HEK293 (cell line): ENCODE data around the gene PCDHB4.
A peak's percentile ranks its signal among the peaks of the same experiment; 100 is the strongest.

Source experiments
- CTCF ChIA-PET: fragments of 350-600 bp; formaldehyde crosslinking; extraction: SDS; loops from one replicate; lab custom pipeline; 2021; ENCODE audit warnings: antibody characterized with exemption; lab: Yijun Ruan, JAX
- POLR2A ChIA-PET: fragments of 300-600 bp; formaldehyde crosslinking; extraction: SDS; loops from one replicate; lab custom pipeline; 2020; ENCODE audit warnings: antibody characterized with exemption, inconsistent platforms; lab: Yijun Ruan, JAX
- H3K27ac ChIP-seq: fragments of 200-500 bp; sonication (Bioruptor generic); 2 replicates; pipeline ENCODE4 v1.5.1; 2014; ENCODE audit warnings: low read depth, low read length, control low read depth, inconsistent platforms; ENCODE audit errors: extremely low read depth
- H3K36me3 ChIP-seq, 2 experiments: fragments of 200-500 bp in 1 of 2; sonication (Bioruptor generic) in 1 of 2; 1 replicate in 1 of 2; 2 replicates in 1 of 2; pipeline ENCODE4 v1.5.1; 2014 to 2017; ENCODE audit warnings: inconsistent platforms in 2 of 2, low read length in 2 of 2; ENCODE audit not compliant: control insufficient read depth in 2 of 2, insufficient read depth in 1 of 2
- H3K4me1 ChIP-seq: fragments of 200-500 bp; sonication (Bioruptor generic); 2 replicates; pipeline ENCODE4 v1.5.1; 2014; ENCODE audit warnings: mild to moderate bottlenecking, low read length, inconsistent platforms; ENCODE audit not compliant: control insufficient read depth, insufficient read depth
- H3K4me3 ChIP-seq: 2 replicates; pipeline ENCODE4 v1.5.1; 2011; ENCODE audit warnings: low read depth, mild to moderate bottlenecking, control low read depth, low read length, moderate library complexity
- H3K9me3 ChIP-seq: fragments of 200-500 bp; sonication (Bioruptor generic); 2 replicates; pipeline ENCODE4 v1.5.1; 2014; ENCODE audit warnings: low read depth, low read length, inconsistent platforms; ENCODE audit not compliant: control insufficient read depth, insufficient read depth
- BCL11A ChIP-seq: fragments of 450-650 bp; formaldehyde crosslinking; IDR thresholded peaks from 2 replicates; pipeline ENCODE4 v1.5.1; 2016; ENCODE audit warnings: low read depth, missing biosample characterization, missing genetic modification characterization
- HIC1 ChIP-seq: fragments of 450-650 bp; formaldehyde crosslinking; IDR thresholded peaks from 2 replicates; pipeline ENCODE4 v1.5.1; 2016; ENCODE audit warnings: missing biosample characterization, missing genetic modification characterization
- KLF16 ChIP-seq: fragments of 450-650 bp; formaldehyde crosslinking; IDR thresholded peaks from 2 replicates; pipeline ENCODE4 v1.5.1; 2017; ENCODE audit warnings: missing biosample characterization, missing genetic modification characterization
- MYNN ChIP-seq: fragments of 450-650 bp; formaldehyde crosslinking; IDR thresholded peaks from 2 replicates; pipeline ENCODE4 v1.5.1; 2016; ENCODE audit warnings: missing biosample characterization, missing genetic modification characterization, borderline replicate concordance
- PRDM2 ChIP-seq: fragments of 450-650 bp; formaldehyde crosslinking; IDR thresholded peaks from 2 replicates; pipeline ENCODE4 v1.5.1; 2016; ENCODE audit warnings: missing biosample characterization, missing genetic modification characterization, borderline replicate concordance
- SP2 ChIP-seq: fragments of 450-650 bp; formaldehyde crosslinking; IDR thresholded peaks from 2 replicates; pipeline ENCODE4 v1.5.1; 2016; ENCODE audit warnings: missing biosample characterization, missing genetic modification characterization
- YY1 ChIP-seq: fragments of 450-650 bp; formaldehyde crosslinking; IDR thresholded peaks from 2 replicates; pipeline ENCODE4 v1.5.1; 2018; ENCODE audit warnings: missing biosample characterization, missing genetic modification characterization
- ZBTB17 ChIP-seq: fragments of 450-650 bp; formaldehyde crosslinking; IDR thresholded peaks from 2 replicates; pipeline ENCODE4 v1.5.1; 2016; ENCODE audit warnings: missing biosample characterization, missing genetic modification characterization
- ZBTB20 ChIP-seq: fragments of 450-650 bp; formaldehyde crosslinking; IDR thresholded peaks from 2 replicates; pipeline ENCODE4 v1.5.1; 2016; ENCODE audit warnings: missing biosample characterization, missing genetic modification characterization
- ZBTB26 ChIP-seq: fragments of 450-650 bp; formaldehyde crosslinking; optimal IDR thresholded peaks from 2 replicates; pipeline ENCODE3; 2016; ENCODE audit warnings: missing biosample characterization, mild to moderate bottlenecking, missing genetic modification characterization
- ZBTB48 ChIP-seq: fragments of 450-650 bp; formaldehyde crosslinking; IDR thresholded peaks from 2 replicates; pipeline ENCODE4 v1.5.1; 2016; ENCODE audit warnings: missing biosample characterization, missing genetic modification characterization
- ZNF366 ChIP-seq: fragments of 450-650 bp; formaldehyde crosslinking; conservative IDR thresholded peaks from 2 replicates; pipeline ENCODE4 v1.5.1; 2016; ENCODE audit warnings: missing biosample characterization, missing genetic modification characterization
- ZNF394 ChIP-seq: fragments of 450-650 bp; formaldehyde crosslinking; IDR thresholded peaks from 2 replicates; pipeline ENCODE4 v1.5.1; 2016; ENCODE audit warnings: missing biosample characterization, missing genetic modification characterization, mild to moderate bottlenecking, moderate library complexity, borderline replicate concordance
- ZNF398 ChIP-seq: fragments of 450-650 bp; formaldehyde crosslinking; IDR thresholded peaks from 2 replicates; pipeline ENCODE4 v1.5.1; 2017; ENCODE audit warnings: missing biosample characterization, missing genetic modification characterization
- ZNF404 ChIP-seq: fragments of 450-650 bp; formaldehyde crosslinking; IDR thresholded peaks from 2 replicates; pipeline ENCODE4 v1.5.1; 2017; ENCODE audit warnings: missing biosample characterization, missing genetic modification characterization
- ZNF548 ChIP-seq: fragments of 450-650 bp; formaldehyde crosslinking; IDR thresholded peaks from 2 replicates; pipeline ENCODE4 v1.5.1; 2016; ENCODE audit warnings: missing biosample characterization, missing genetic modification characterization
- ZNF600 ChIP-seq: fragments of 450-650 bp; formaldehyde crosslinking; IDR thresholded peaks from 2 replicates; pipeline ENCODE4 v1.5.1; 2016; ENCODE audit warnings: missing biosample characterization, missing genetic modification characterization
- ZNF654 ChIP-seq: fragments of 450-650 bp; formaldehyde crosslinking; IDR thresholded peaks from 2 replicates; pipeline ENCODE4 v1.5.1; 2016; ENCODE audit warnings: low read depth, missing biosample characterization, missing genetic modification characterization
- ZNF660 ChIP-seq: fragments of 450-650 bp; IDR thresholded peaks from 2 replicates; pipeline ENCODE4 v1.5.1; 2018; ENCODE audit warnings: missing biosample characterization, mild to moderate bottlenecking, missing genetic modification characterization
- ZNF701 ChIP-seq: fragments of 450-650 bp; formaldehyde crosslinking; IDR thresholded peaks from 2 replicates; pipeline ENCODE4 v1.5.1; 2016; ENCODE audit warnings: missing biosample characterization, missing genetic modification characterization

The PCDHB4 gene

GRCh38 chr5:141084487-141084989 is 37.1 kb upstream of the PCDHB4 start (continued):
- TF ChIP-seq ZBTB20 (tag by site-specific recombination) (peak; percentile 81), ZBTB17 (tag by site-specific recombination) (0 out of 2 replicates have a peak, but pooled peaks have one; percentile 17), ZNF701 (tag by site-specific recombination) (no peak)

- TF ChIP-seq ZNF394 (peak; percentile 48), ZBTB17 (tag by site-specific recombination) (peak; percentile 29; the same call in 1 of the 2 replicates), ZBTB26 (tag by site-specific recombination) (peak; percentile 13), ZNF654 (peak; percentile 67), YY1 (tag by site-specific recombination) (no peak), KLF16 (tag by site-specific recombination) (no peak), ZNF660 (peak; percentile 38; the same call in 1 of the 2 replicates), ZNF600 (0 out of 2 replicates have a peak, but pooled peaks have one; percentile 10), ZBTB48 (tag by site-specific recombination) (peak; percentile 97), ZNF404 (tag by site-specific recombination) (no peak)
- 0 out of 2 replicates have a peak, but pooled peaks cover 2% of the 10 kb centered on the region for H3K9me3 ChIP-seq
- ChIA-PET POLR2A (interaction anchor here (0.6 to 0.7 kb wide), 4 partner anchors 10 to 1633 kb away, joined by 3 to 6 read pairs (median 4); no protein-coding TSS in a partner anchor), CTCF (interaction anchor here (0.7 to 2.5 kb wide), 11 partner anchors 9 to 469 kb away, joined by 3 to 13 read pairs (median 4); partner anchors contain the start of genes PCDHB10, PCDHB5, PCDHB6 and PCDHB9)
- H3K4me3 ChIP-seq: peak within 1 kb of the TSS; percentile 55
- H3K4me1 ChIP-seq: no peaks in the 10 kb centered on the region
- H3K27ac ChIP-seq: no peak within 1 kb of the TSS
- H3K36me3 ChIP-seq: no peaks in the 10 kb centered on the region
Observed at GRCh38 chr5:141094481-141095262, 26.9 kb upstream of the PCDHB4 start, which contains the start of gene PCDHB2. PCDHB2 (plus strand) TSS chr5:141094615; CDS start chr5:141094791, 176 bp downstream.

GRCh38 chr5:141095263-141095641 is 26.4 kb upstream of the PCDHB4 start:
- Histone ChIP-seq H3K4me3 (peak overlapping the region; percentile 55), H3K36me3 (no peaks in the 10 kb centered on the region), H3K4me1 (no peaks in the 10 kb centered on the region), H3K9me3 (0 out of 2 replicates have a peak, but pooled peaks cover 2% of the 10 kb centered on the region), H3K27ac (no peak overlapping the region)
- ChIA-PET CTCF (interaction anchor here (0.7 to 2.5 kb wide), 7 partner anchors 11 to 469 kb away, joined by 3 to 13 read pairs (median 5); partner anchors contain the start of genes PCDHB5 and PCDHB9), POLR2A (interaction anchor here (0.6 kb wide), 1 partner anchor 40 kb away, joined by 3 read pairs; no protein-coding TSS in a partner anchor)
- no peak for TF ChIP-seq PRDM2
- TF ChIP-seq ZNF366 (tag by site-specific recombination): no peak
- no peak for TF ChIP-seq BCL11A (tag by site-specific recombination)
- no peak for TF ChIP-seq ZNF398 (tag by site-specific recombination)
- TF ChIP-seq ZNF548 (tag by site-specific recombination): no peak
- no peak for TF ChIP-seq MYNN (tag by site-specific recombination)
- no peak for TF ChIP-seq SP2
- TF ChIP-seq HIC1 (tag by site-specific recombination): no peak
